D721Med (cell line): Measurements from ENCODE around the gene SIM2.

ENCODE experiments used
- DNase-seq: peaks from one replicate; pipeline ENCODE4 v3.0.0; 2011; ENCODE audit warnings: low spot score; ENCODE audit not compliant: insufficient read length
- FAIRE-seq: peaks from 2 replicates; lab custom pipeline; 2011; peaks lifted over from hg19 to GRCh38; lab: Jason Lieb, UNC
- TF ChIP-seq, protein P1 (sequence below): IDR thresholded peaks from 2 replicates; pipeline ENCODE4 v1.5.1; 2012; ENCODE audit warnings: mild to moderate bottlenecking, control low read depth; ENCODE audit not compliant: insufficient read depth; ENCODE audit errors: missing control alignments

SIM2 gene

DNA sequence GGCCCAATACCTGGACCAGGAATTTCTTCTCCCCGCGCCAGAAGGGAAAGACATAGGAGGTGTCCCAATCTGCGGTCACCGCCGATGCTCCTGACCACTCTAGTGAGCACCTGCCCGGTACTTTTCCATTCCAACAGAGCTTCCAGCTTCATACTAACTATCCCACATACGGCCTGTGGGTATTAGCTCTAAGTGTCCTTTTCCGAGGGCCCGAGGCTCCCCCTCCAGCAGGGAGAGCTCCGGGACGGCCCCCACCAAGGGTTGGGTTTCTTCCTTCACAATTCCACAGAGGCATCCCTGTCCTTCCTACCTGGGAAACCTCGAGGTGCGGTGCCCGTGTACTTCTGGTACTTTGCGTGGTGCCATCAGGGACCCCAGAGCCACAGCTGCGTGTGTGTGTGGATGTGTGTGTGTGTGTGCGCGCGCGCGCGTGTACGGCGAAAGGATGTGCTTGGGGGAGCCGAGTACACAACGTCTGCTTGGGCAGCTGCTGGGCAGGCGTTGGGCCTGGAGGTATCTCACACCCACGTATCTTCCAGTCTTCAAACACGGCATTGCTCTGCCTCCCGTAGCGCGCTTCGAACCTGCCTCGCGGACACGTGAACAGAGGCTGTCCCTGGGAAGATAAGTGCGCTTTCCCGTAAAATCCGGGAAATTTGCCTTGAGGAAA, 2.4 kb upstream of the SIM2 start:
- FAIRE-seq = no peak
- DNase-seq = no peak
- TF ChIP-seq, protein P1, sequence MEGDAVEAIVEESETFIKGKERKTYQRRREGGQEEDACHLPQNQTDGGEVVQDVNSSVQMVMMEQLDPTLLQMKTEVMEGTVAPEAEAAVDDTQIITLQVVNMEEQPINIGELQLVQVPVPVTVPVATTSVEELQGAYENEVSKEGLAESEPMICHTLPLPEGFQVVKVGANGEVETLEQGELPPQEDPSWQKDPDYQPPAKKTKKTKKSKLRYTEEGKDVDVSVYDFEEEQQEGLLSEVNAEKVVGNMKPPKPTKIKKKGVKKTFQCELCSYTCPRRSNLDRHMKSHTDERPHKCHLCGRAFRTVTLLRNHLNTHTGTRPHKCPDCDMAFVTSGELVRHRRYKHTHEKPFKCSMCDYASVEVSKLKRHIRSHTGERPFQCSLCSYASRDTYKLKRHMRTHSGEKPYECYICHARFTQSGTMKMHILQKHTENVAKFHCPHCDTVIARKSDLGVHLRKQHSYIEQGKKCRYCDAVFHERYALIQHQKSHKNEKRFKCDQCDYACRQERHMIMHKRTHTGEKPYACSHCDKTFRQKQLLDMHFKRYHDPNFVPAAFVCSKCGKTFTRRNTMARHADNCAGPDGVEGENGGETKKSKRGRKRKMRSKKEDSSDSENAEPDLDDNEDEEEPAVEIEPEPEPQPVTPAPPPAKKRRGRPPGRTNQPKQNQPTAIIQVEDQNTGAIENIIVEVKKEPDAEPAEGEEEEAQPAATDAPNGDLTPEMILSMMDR = no peak

DNA sequence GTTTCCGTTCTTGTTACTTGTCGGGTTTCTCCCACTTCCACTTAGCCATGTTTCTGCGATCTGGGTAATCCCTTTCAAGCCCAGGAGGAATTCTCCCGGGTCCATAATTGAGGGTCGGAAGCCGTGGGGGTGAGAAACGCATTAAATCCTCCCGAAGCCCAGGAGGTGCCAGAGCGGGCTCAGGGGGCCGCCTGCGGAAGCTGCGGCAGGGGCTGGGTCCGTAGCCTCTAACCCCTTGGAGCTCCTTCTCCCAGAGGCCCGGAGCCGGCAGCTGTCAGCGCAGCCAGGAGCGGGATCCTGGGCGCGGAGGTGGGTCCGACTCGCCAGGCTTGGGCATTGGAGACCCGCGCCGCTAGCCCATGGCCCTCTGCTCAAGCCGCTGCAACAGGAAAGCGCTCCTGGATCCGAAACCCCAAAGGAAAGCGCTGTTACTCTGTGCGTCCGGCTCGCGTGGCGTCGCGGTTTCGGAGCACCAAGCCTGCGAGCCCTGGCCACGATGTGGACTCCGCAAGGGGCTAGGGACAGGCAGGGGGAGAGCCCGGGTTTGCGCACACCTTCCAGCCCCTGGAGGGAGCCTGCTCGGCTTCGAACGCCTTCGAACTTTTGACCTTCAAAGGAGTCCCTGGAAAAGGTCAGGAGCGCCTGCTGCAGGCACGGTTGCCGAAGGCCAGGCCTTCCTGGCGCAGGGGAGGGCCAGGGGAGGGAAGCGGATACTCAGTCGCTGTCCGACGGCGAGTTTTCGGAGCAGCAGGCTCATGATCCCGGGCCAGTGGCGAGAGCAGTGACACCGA, 1.7 kb upstream of the SIM2 start:
- FAIRE-seq (no peak), DNase-seq (no peak)
- TF ChIP-seq, protein P1 = no peak

DNA sequence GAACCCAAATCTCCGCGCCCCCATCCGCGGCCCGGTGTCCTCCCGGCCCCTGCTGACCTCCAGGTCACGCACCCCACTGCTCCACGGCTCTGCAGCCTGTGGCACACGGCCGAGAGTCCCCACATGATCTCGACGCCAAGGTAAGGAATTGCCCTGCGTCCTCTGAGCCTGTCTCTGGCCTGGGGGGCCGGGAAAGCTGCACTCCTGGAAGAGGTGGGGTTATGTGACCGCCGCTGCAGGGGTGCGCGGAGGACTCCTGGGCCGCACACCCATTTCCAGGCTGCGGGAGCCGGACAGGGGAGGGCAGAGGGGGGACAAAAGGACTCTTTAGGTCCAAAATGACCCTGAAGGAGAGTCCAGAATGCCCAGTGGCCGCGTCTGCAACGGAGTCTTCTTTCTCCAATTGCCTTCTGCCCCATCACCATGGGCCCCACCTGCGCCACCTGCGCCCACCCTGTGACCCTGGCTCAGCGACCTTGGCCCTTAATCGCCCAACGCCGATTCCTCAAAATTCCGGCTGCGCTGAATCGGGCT, 997 bp upstream of the SIM2 start:
- DNase-seq (no peak), FAIRE-seq (no peak)
- TF ChIP-seq, protein P1 = no peak

DNA sequence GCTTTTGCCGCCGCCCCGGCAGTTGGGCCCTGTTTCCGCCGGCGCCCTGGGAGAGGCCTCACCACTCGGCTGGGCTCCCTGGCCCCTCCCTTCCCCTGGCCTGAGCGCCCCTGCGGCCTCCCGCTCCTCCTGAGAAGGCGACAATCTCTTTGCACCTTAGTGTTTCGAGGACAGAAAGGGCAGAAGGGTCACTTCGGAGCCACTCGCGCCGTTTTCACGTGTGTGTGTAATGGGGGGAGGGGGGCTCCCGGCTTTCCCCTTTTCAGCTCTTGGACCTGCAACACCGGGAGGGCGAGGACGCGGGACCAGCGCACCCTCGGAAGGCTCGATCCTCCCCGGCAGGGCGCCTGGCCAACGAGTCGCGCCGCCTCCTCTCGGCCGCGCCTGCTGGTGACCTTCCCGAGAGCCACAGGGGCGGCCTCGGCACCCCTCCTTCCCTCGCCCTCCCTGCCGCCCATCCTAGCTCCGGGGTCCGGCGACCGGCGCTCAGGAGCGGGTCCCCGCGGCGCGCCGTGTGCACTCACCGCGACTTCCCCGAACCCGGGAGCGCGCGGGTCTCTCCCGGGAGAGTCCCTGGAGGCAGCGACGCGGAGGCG, 432 bp upstream of the SIM2 start:
- FAIRE-seq = no peak
- TF ChIP-seq, protein P1 = no peak
- DNase-seq = no peak

DNA sequence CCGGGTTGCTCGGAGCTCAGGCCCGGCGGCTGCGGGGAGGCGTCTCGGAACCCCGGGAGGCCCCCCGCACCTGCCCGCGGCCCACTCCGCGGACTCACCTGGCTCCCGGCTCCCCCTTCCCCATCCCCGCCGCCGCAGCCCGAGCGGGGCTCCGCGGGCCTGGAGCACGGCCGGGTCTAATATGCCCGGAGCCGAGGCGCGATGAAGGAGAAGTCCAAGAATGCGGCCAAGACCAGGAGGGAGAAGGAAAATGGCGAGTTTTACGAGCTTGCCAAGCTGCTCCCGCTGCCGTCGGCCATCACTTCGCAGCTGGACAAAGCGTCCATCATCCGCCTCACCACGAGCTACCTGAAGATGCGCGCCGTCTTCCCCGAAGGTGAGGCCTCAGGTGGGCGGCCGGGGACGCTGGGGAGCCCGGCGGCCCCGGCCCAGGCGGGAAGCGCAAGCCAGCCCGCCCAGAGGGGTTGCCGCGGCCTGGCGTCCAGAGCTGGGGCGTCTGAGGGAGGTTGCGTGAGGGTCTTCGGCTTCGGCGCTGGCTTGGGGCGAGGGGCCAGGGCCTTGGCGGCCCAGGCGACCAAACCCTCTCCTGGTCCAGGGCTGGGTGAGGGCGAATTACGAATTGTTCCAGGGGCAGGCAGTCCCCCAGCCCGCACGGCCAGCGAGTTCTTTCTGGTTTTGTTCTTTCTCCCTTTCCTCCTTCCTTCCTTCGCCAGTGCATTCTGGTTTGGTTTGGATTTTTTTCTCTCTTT, 805 bp downstream of the SIM2 start:
- no peak for FAIRE-seq
- TF ChIP-seq, protein P1 = no peak
- DNase-seq = no peak

DNA sequence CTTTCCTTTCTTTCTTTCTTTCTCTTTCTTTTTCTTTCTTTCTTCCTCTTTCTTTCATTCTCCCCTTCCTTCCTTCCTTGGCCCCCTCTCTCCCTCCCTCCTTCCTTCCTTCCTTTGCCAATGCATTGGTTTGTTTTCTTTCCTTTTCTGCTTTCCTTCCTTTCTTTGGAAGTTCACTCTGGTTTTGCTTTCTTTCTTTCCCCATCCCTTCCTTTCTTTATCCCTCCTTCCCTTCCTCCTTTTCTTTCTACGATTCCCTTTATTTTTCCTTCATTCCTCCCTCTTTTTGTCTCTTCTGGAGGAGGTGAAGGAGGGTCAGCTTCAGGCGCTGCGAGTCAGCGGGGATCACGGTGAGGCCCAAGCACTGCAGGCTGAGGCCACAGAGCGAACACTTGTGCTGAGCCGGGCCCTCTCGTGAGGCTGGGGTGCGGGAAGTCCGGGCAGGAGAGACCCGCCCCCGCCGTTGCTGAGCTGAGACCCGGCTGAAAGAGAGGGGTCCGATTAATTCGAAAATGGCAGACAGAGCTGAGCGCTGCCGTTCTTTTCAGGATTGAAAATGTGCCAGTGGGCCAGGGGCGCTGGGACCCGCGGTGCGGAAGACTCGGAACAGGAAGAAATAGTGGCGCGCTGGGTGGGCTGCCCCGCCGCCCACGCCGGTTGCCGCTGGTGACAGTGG, 1.5 kb downstream of the SIM2 start:
- TF ChIP-seq, protein P1 = no peak
- no peak for FAIRE-seq
- DNase-seq = no peak
